HepG2 (cell line): ENCODE data around the gene CDKN2A. TPM values are rescaled to one million over a fixed set of nuclear protein-coding genes. Genes with fewer than 3 reads are reported as not detected.

ENCODE experiments used
- HDAC2 ChIP-seq: sonication (generic); formaldehyde crosslinking; IDR thresholded peaks from 2 replicates; pipeline ENCODE4 v1.4.0; 2020; ENCODE audit warnings: missing genetic modification reagents
- RBM22 ChIP-seq: fragments of 200-400 bp; formaldehyde crosslinking; optimal IDR thresholded peaks from 2 replicates; pipeline ENCODE3; 2017; ENCODE audit warnings: mild to moderate bottlenecking, low read length, moderate library complexity
- SOX13 ChIP-seq, 3 experiments: fragments of 450-650 bp in 1 of 3; sonication (generic) in 1 of 3; formaldehyde crosslinking in 1 of 3; IDR thresholded peaks in 2 of 3; conservative IDR thresholded peaks in 1 of 3; 2 replicates each; pipeline versions ENCODE4 v1.5.0 to v1.6.1; 2016 to 2020; ENCODE audit warnings: antibody characterized with exemption in 1 of 3, mild to moderate bottlenecking in 1 of 3, missing compliant biosample characterization in 1 of 3, missing genetic modification reagents in 1 of 3, moderate library complexity in 1 of 3
- SOX6 ChIP-seq, 2 experiments: fragments of 450-650 bp in 1 of 2; sonication (generic) in 1 of 2; formaldehyde crosslinking in 1 of 2; IDR thresholded peaks; 2 replicates each; pipeline versions ENCODE4 v1.4.0 to v1.6.1; 2017 to 2020; ENCODE audit warnings: antibody characterized with exemption in 1 of 2, mild to moderate bottlenecking in 1 of 2, missing genetic modification reagents in 1 of 2
- polyA plus RNA-seq, 8 experiments: library from polyadenylated mRNA; depleted of rRNA in 3 of 8; stranded (reverse) in 7 of 8; unstranded in 1 of 8; fragments of >200 nt; fragmentation: Illumina TruSeq in 4 of 8; extraction: Trizol in 4 of 8; gene quantifications; 2 replicates each; pipeline versions ENCODE4 v1.2.1 to v1.2.3, GENCODE V29; 2011 to 2016; ENCODE audit warnings: low read depth in 4 of 8, missing spikeins in 1 of 8, mixed read lengths in 1 of 8; ENCODE audit not compliant: insufficient read depth in 1 of 8
- total RNA-seq, 5 experiments: library from RNA; depleted of rRNA; stranded (reverse); fragments of >200 nt; fragmentation: Illumina TruSeq; extraction: Trizol; gene quantifications; 2 replicates each; pipeline ENCODE4 v1.2.3, GENCODE V29; 2016; ENCODE audit warnings: low read depth in 1 of 5
- TF ChIP-seq, protein P1 (sequence below): sonication (generic); formaldehyde crosslinking; IDR thresholded peaks from 2 replicates; pipeline ENCODE4 v1.4.0; 2020; ENCODE audit warnings: missing genetic modification reagents, borderline replicate concordance
- TF ChIP-seq, protein P2 (sequence below): sonication (generic); formaldehyde crosslinking; IDR thresholded peaks from 2 replicates; pipeline ENCODE4 v1.5.0; 2020; ENCODE audit warnings: missing genetic modification reagents, mild to moderate bottlenecking, borderline replicate concordance

Gene CDKN2A
- total and polyA plus RNA-seq, 2 of the 13 experiments (the other 11 are each of a cell fraction or from before 2014, with no cell fraction given) = 4.2 to 4.8 TPM

DNA sequence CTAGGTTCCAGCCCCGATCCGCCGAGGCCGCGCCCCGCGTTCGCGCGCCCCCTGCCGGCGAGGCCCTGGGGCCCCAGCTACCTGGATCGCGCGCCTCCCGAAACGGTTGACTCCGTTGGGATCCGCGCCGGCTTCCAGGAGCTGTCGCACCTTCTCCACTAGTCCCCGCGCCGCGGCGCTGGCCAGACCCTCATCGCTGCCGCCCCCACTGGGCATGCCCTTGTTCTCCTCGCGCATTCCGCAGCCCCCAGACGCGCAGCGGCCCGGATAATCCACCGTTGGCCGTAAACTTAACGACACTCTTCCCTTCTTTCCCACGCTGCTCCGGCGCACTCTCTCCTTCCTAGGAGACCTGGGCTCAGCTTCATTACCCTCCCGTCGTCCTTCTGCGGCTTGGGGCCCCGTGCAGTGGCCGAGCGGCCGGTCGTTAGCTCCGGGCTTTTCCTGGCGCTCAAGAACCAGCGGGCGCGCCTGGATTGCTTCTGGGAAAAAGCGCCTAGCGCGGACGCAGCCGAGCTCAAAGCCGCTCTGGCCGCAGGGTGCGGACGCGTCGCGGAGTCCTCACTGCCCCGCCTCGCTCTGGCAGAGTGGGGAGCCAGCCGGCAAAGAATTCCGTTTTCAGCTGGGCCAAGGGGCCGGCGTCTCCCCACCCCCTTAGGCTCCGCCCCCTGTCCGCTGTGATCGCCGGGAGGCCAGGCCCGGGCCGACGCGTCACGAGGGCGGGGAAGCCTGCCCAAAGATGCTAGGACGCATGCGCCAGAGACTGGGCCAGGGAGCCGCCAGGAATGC, 14.7 kb upstream of the CDKN2A start, which contains the start of gene CDKN2B (continued):
- TF ChIP-seq, protein P1, sequence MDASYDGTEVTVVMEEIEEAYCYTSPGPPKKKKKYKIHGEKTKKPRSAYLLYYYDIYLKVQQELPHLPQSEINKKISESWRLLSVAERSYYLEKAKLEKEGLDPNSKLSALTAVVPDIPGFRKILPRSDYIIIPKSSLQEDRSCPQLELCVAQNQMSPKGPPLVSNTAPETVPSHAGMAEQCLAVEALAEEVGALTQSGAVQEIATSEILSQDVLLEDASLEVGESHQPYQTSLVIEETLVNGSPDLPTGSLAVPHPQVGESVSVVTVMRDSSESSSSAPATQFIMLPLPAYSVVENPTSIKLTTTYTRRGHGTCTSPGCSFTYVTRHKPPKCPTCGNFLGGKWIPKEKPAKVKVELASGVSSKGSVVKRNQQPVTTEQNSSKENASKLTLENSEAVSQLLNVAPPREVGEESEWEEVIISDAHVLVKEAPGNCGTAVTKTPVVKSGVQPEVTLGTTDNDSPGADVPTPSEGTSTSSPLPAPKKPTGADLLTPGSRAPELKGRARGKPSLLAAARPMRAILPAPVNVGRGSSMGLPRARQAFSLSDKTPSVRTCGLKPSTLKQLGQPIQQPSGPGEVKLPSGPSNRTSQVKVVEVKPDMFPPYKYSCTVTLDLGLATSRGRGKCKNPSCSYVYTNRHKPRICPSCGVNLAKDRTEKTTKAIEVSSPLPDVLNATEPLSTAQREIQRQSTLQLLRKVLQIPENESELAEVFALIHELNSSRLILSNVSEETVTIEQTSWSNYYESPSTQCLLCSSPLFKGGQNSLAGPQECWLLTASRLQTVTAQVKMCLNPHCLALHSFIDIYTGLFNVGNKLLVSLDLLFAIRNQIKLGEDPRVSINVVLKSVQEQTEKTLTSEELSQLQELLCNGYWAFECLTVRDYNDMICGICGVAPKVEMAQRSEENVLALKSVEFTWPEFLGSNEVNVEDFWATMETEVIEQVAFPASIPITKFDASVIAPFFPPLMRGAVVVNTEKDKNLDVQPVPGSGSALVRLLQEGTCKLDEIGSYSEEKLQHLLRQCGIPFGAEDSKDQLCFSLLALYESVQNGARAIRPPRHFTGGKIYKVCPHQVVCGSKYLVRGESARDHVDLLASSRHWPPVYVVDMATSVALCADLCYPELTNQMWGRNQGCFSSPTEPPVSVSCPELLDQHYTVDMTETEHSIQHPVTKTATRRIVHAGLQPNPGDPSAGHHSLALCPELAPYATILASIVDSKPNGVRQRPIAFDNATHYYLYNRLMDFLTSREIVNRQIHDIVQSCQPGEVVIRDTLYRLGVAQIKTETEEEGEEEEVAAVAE (CRISPR knock-in tag) = no peak
- TF ChIP-seq RBM22 = no peak
- TF ChIP-seq SOX13 (IDR thresholded peaks at IDR 0.05) = no peak
- TF ChIP-seq SOX13 (CRISPR knock-in tag; conservative IDR thresholded peaks at IDR 0.05 in 1 of 2, IDR thresholded peaks at IDR 0.05 in 1 of 2) = peak in 1 of 2 experiments; percentile 29; a peak in 1 of 4 replicates
- peak; percentile 34; the same call in 1 of the 2 replicates for TF ChIP-seq HDAC2 (CRISPR knock-in tag)
- TF ChIP-seq, protein P2, sequence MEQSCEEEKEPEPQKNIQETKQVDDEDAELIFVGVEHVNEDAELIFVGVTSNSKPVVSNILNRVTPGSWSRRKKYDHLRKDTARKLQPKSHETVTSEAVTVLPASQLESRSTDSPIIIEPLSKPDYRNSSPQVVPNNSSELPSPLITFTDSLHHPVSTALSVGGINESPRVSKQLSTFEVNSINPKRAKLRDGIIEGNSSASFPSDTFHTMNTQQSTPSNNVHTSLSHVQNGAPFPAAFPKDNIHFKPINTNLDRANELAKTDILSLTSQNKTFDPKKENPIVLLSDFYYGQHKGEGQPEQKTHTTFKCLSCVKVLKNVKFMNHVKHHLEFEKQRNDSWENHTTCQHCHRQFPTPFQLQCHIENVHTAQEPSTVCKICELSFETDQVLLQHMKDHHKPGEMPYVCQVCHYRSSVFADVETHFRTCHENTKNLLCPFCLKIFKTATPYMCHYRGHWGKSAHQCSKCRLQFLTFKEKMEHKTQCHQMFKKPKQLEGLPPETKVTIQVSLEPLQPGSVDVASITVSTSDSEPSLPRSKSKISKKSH (CRISPR knock-in tag) = no peak
- no peak for TF ChIP-seq SOX6 (IDR thresholded peaks at IDR 0.05)
- TF ChIP-seq SOX6 (CRISPR knock-in tag; IDR thresholded peaks at IDR 0.05) = peak; percentile 41; the same call in 1 of the 2 replicates
- TF ChIP-seq, all 625 proteins: peak for 177
